ENCODE measurements around the gene CERS6. TPM values are rescaled to one million over a fixed set of nuclear protein-coding genes. Genes with fewer than 3 reads are reported as not detected.

Gene CERS6
- total RNA-seq, 1 donor = 23.9 TPM

- H3K27me3 ChIP-seq (ENCODE audit: insufficient read depth, low read length) = no peaks in the 10 kb centered on the region
- H2AFZ ChIP-seq (ENCODE audit: low read length) = no peak overlapping the region
- no peaks in the 10 kb centered on the region for H3K9me3 ChIP-seq (ENCODE audit: low read depth, low read length)
- no peak for TF ChIP-seq CTCF (IDR thresholded peaks at IDR 0.05; ENCODE audit: extremely low read depth, low read depth, low read length)
- no peaks in the 10 kb centered on the region for H3K79me2 ChIP-seq (ENCODE audit: insufficient read depth, low read length)
- DNase-seq (ENCODE audit: insufficient read length, low spot score, missing footprints) = no peak
- H4K20me1 ChIP-seq (ENCODE audit: insufficient read depth, low read length) = no peaks in the 10 kb centered on the region
- H3K4me3 ChIP-seq (ENCODE audit: insufficient read depth, low read length) = no peak overlapping the region
- no peak overlapping the region for H3K27ac ChIP-seq (ENCODE audit: low read depth, low read length)
- H3K36me3 ChIP-seq (ENCODE audit: insufficient read depth, low read length) = no peaks in the 10 kb centered on the region
- no peak overlapping the region for H3K4me2 ChIP-seq (ENCODE audit: insufficient read depth, low read length)
- no peaks in the 10 kb centered on the region for H3K4me1 ChIP-seq (ENCODE audit: insufficient read depth, low read length)
These were observed 295.1 kb downstream of the CERS6 start for GRCh38 chr2:168751104-168751740.

GRCh38 chr2:168752361-168752760, 296.3 kb downstream of the CERS6 start:
- Histone ChIP-seq H4K20me1 (ENCODE audit: insufficient read depth, low read length) (no peaks in the 10 kb centered on the region), H3K79me2 (ENCODE audit: insufficient read depth, low read length) (no peaks in the 10 kb centered on the region), H3K4me2 (ENCODE audit: insufficient read depth, low read length) (no peak overlapping the region), H3K27ac (ENCODE audit: low read depth, low read length) (no peak overlapping the region), H3K27me3 (ENCODE audit: insufficient read depth, low read length) (no peaks in the 10 kb centered on the region), H3K4me3 (ENCODE audit: insufficient read depth, low read length) (no peak overlapping the region), H3K4me1 (ENCODE audit: insufficient read depth, low read length) (no peaks in the 10 kb centered on the region), H2AFZ (ENCODE audit: low read length) (no peak overlapping the region), H3K36me3 (ENCODE audit: insufficient read depth, low read length) (no peaks in the 10 kb centered on the region), H3K9me3 (ENCODE audit: low read depth, low read length) (no peaks in the 10 kb centered on the region)
- DNase-seq (ENCODE audit: insufficient read length, low spot score, missing footprints) = no peak
- no peak for TF ChIP-seq CTCF (IDR thresholded peaks at IDR 0.05; ENCODE audit: extremely low read depth, low read depth, low read length)

GRCh38 chr2:168753765-168754329, 297.8 kb downstream of the CERS6 start:
- Histone ChIP-seq H2AFZ (ENCODE audit: low read length) (no peak overlapping the region), H3K79me2 (ENCODE audit: insufficient read depth, low read length) (no peaks in the 10 kb centered on the region), H3K4me1 (ENCODE audit: insufficient read depth, low read length) (no peaks in the 10 kb centered on the region), H3K4me3 (ENCODE audit: insufficient read depth, low read length) (no peak overlapping the region), H3K27me3 (ENCODE audit: insufficient read depth, low read length) (no peaks in the 10 kb centered on the region), H3K4me2 (ENCODE audit: insufficient read depth, low read length) (no peak overlapping the region), H4K20me1 (ENCODE audit: insufficient read depth, low read length) (no peaks in the 10 kb centered on the region), H3K9me3 (ENCODE audit: low read depth, low read length) (no peaks in the 10 kb centered on the region), H3K36me3 (ENCODE audit: insufficient read depth, low read length) (no peaks in the 10 kb centered on the region), H3K27ac (ENCODE audit: low read depth, low read length) (no peak overlapping the region)
- DNase-seq (ENCODE audit: insufficient read length, low spot score, missing footprints) = no peak
- TF ChIP-seq CTCF (IDR thresholded peaks at IDR 0.05; ENCODE audit: extremely low read depth, low read depth, low read length) = no peak

GRCh38 chr2:168757223-168757622, 301.2 kb downstream of the CERS6 start:
- no peak overlapping the region for H2AFZ ChIP-seq (ENCODE audit: low read length)
- no peak for TF ChIP-seq CTCF (IDR thresholded peaks at IDR 0.05; ENCODE audit: extremely low read depth, low read depth, low read length)
- H3K27me3 ChIP-seq (ENCODE audit: insufficient read depth, low read length) = no peaks in the 10 kb centered on the region
- H3K4me3 ChIP-seq (ENCODE audit: insufficient read depth, low read length) = no peak overlapping the region
- H3K4me1 ChIP-seq (ENCODE audit: insufficient read depth, low read length) = no peaks in the 10 kb centered on the region
- H4K20me1 ChIP-seq (ENCODE audit: insufficient read depth, low read length) = no peaks in the 10 kb centered on the region
- no peaks in the 10 kb centered on the region for H3K79me2 ChIP-seq (ENCODE audit: insufficient read depth, low read length)
- H3K9me3 ChIP-seq (ENCODE audit: low read depth, low read length) = no peaks in the 10 kb centered on the region
- no peak overlapping the region for H3K4me2 ChIP-seq (ENCODE audit: insufficient read depth, low read length)
- H3K36me3 ChIP-seq (ENCODE audit: insufficient read depth, low read length) = no peaks in the 10 kb centered on the region
- no peak for DNase-seq (ENCODE audit: insufficient read length, low spot score, missing footprints)
- no peak overlapping the region for H3K27ac ChIP-seq (ENCODE audit: low read depth, low read length)

All from osteoblast (primary cell).